Stimulated activated naive CD4-positive, alpha-beta T cell (primary cell): ENCODE data around the gene REEP1.
"Not testable (repeated sequence)": the region's sequence is repeated elsewhere in the genome, so short reads cannot be mapped to it uniquely, and the experiment has no call there.

ENCODE experiments used
- DNase-seq, 6 experiments: peaks; one replicate each; lab custom pipeline; 2025; lab: John Stamatoyannopoulos, UW

REEP1 gene

GRCh38 chr2:86283411-86284030 is 53.9 kb downstream of the REEP1 start:
- no peak for DNase-seq

GRCh38 chr2:86281066-86281700 is 56.2 kb downstream of the REEP1 start:
- DNase-seq, result no peak

- DNase-seq, result no peak
Measured at GRCh38 chr2:86280191-86280667, 57.2 kb downstream of the REEP1 start.

GRCh38 chr2:86275962-86276361 is 61.5 kb downstream of the REEP1 start:
- no peak for DNase-seq

- DNase-seq, result no peak
Measured at GRCh38 chr2:86275384-86275799, 62.0 kb downstream of the REEP1 start.

GRCh38 chr2:86274918-86275275 is 62.5 kb downstream of the REEP1 start:
- no peak for DNase-seq

- no peak for DNase-seq
Measured at GRCh38 chr2:86274265-86274917, 63.0 kb downstream of the REEP1 start.

GRCh38 chr2:86272111-86272510 is 65.3 kb downstream of the REEP1 start:
- DNase-seq, result no peak

- no peak for DNase-seq
Measured at GRCh38 chr2:86271248-86271647, 66.2 kb downstream of the REEP1 start.

GRCh38 chr2:86263956-86264355 is 73.5 kb downstream of the REEP1 start:
- no peak for DNase-seq

- DNase-seq, result no peak
Measured at GRCh38 chr2:86260978-86261377, 76.4 kb downstream of the REEP1 start.

GRCh38 chr2:86258106-86258505 is 79.3 kb downstream of the REEP1 start:
- no peak for DNase-seq

- DNase-seq, result no peak
Measured at GRCh38 chr2:86256982-86257381, 80.4 kb downstream of the REEP1 start.

- no peak for DNase-seq
Measured at GRCh38 chr2:86256300-86256699, 81.1 kb downstream of the REEP1 start.

GRCh38 chr2:86254576-86255538 is 82.6 kb downstream of the REEP1 start:
- DNase-seq, result no peak

- no peak for DNase-seq
Measured at GRCh38 chr2:86253424-86253823, 84.0 kb downstream of the REEP1 start.

GRCh38 chr2:86251840-86252266 is 85.6 kb downstream of the REEP1 start:
- DNase-seq, result no peak

GRCh38 chr2:86249579-86250391 is 87.6 kb downstream of the REEP1 start:
- DNase-seq, result no peak

GRCh38 chr2:86249176-86249575 is 88.2 kb downstream of the REEP1 start:
- no peak for DNase-seq

GRCh38 chr2:86245222-86245621 is 92.2 kb downstream of the REEP1 start:
- not testable (repeated sequence) for DNase-seq

- not testable (repeated sequence) for DNase-seq
Measured at GRCh38 chr2:86244781-86245180, 92.6 kb downstream of the REEP1 start.
